Neural progenitor cell (in vitro differentiated cells): ENCODE results near the gene IGFALS.
A peak's percentile ranks its signal among the peaks of the same experiment; 100 is the strongest.

Experiments
- CTCF ChIP-seq: fragments of 200-600 bp; sonication (generic); IDR thresholded peaks from 2 replicates; pipeline ENCODE4 v1.5.1; 2017; ENCODE audit warnings: antibody characterized with exemption, mild to moderate bottlenecking
- EZH2phosphoT487 ChIP-seq: fragments of 200-600 bp; sonication (generic); IDR thresholded peaks from 2 replicates; pipeline ENCODE4 v1.6.1; 2017; ENCODE audit warnings: antibody characterized with exemption

GRCh38 chr16:1825864-1826690, 32.6 kb upstream of the IGFALS start:
- peak; percentile 24 for TF ChIP-seq CTCF
- no peak for TF ChIP-seq EZH2phosphoT487
